Measurements from ENCODE around the gene CMSS1.
A peak's percentile ranks its signal among the peaks of the same experiment; 100 is the strongest.

The CMSS1 gene

GRCh38 chr3:100159331-100160153 is 341.9 kb downstream of the CMSS1 start:
- DNase-seq, result no peak

DNA sequence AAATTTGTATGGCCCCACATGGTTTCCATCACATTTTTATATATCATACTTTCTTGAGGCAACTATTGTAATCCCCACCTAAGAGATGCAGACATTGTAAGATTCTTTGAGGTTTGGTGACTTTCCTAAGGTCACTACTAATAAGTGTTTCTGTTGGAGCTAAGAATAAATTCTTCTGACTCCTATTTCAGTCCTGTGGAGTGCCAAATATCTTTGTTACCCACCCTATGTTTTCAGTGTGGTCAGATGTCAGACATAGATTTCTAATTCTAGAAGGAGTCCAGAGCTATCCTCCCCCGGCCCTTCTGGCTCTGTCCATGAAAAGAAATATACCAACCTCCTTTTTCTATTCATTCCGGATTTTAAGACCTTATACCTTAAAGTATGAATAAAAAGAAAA is 342.9 kb downstream of the CMSS1 start:
- DNase-seq, result no peak

DNA sequence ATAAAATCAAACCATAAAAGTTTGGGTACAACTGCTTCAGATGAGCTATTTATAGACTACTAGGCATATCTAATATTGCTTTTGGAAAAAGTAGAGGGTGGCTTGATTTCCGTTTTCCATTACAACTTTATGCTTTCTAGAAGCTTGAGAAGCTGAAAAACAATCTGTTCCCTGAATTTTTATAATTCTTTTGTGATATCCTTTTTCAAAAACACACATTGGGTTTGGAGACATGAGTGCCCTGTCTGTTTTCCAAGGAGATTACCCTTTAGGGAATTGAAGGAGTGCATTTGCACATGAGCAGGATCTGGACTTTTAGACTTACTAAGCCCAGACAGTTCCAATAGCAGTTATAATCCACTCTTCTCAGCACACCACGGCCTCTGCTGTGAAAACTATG is 346.1 kb downstream of the CMSS1 start:
- no peak for DNase-seq

GRCh38 chr3:100164743-100165142 is 347.1 kb downstream of the CMSS1 start:
- DNase-seq, result no peak

GRCh38 chr3:100165926-100166550 is 348.4 kb downstream of the CMSS1 start:
- DNase-seq, result no peak

- DNase-seq, result peak; percentile 52
Measured at GRCh38 chr3:100169201-100169920, 351.7 kb downstream of the CMSS1 start.

DNA sequence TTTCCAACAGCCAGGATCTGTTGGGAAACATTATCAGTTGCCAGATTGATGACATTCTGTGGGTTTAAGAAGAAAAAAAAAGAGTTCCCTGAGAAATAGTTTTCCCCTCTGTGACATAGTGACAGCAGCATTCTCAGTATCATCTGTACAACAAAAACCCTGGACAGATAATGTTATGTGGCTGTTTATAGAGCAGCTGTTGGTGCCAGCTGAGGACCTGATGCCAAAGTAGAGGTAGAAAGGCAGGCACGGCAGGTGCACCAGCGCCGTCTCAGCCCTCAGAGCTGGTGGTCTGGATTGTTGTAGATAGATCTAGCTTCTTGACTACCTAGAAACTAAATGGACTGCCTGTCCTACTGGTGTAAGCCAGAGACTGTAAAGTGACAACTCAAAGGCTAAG is 352.8 kb downstream of the CMSS1 start:
- DNase-seq, result no peak

GRCh38 chr3:100171211-100171914 is 353.7 kb downstream of the CMSS1 start:
- DNase-seq, result no peak

- no peak for DNase-seq
Measured at GRCh38 chr3:100173961-100174360, 356.3 kb downstream of the CMSS1 start.

- DNase-seq, result no peak
Measured at GRCh38 chr3:100175637-100176280, 358.1 kb downstream of the CMSS1 start.

DNA sequence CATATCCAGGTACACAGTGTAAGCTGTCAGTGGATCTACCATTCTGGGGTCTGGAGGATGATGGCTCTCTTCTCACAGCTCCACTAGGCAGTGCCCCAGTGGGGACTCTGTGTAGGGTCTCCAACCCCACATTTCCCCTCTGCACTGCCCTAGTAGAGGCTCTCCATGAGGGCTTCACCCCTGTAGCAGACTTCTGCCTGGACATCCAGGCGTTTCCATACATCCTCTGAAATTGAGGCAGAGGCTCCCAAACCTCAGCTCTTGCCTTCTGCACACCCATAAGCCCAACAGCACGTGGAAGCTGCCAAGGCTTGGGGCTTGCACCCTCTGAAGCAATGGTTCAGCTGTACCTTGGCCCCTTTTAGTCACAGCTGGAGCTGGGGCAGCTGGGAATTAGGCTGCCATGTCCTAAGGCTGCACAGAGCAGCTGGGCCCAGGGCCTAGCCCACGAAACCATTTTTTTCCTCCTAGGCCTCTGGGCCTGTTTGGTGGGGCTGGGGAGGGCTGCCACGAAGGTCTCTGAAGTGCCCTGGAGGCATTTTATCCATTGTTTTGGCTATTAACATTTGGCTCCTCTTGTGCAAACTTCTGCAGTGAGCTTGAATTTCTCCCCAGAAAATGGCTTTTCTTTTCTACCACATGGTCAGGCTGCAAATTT is 362.2 kb downstream of the CMSS1 start:
- DNase-seq, result no peak

GRCh38 chr3:100183608-100184125 is 366.0 kb downstream of the CMSS1 start:
- DNase-seq, result no peak

- peak; percentile 10 for DNase-seq
Measured at GRCh38 chr3:100184948-100185570, 367.4 kb downstream of the CMSS1 start.

DNA sequence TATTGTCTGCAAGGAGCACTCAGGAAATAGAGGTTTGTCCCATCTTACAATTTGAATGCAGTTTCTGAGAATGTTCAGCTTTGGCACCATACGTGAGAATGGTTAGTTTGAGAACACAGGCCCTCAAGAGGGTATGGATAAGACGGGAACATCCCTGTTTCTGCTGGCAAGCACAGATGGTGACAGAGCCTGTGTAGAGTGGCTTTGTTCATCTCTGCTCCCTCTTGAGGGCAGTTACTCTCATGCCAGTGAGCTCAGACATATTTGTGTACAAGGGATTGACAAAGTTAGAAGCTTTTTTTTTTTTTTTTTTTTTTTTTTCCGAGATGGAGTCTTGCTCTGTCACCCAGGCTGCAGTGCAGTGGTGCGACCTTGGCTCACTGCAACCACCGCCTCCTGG is 368.2 kb downstream of the CMSS1 start:
- DNase-seq, result no peak

DNA sequence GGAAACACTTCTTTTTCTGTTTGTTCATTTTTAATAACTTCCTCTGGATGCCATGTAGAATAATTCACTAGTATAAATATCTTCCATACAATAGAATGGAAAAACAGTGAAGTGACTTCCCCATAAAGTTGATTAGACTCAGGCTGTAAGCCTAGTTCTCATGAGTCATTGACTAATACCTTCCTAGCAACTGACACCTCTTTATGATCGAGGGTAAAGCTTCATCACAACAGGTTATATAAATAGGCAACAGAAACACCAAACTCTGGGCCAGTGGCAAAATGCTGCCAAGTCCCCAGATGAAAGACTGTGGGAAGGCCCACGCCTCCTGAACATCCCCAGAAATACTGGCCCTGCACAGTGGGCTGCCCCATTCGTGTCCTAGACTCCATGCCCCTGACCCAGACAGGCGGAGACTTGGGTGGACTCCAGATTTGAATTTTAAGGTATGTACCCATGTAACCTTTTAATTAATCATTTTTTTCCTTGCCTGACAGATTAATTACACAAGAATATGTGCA is 371.8 kb downstream of the CMSS1 start:
- no peak for DNase-seq

GRCh38 chr3:100195375-100195774 is 377.7 kb downstream of the CMSS1 start:
- no peak for DNase-seq

DNA sequence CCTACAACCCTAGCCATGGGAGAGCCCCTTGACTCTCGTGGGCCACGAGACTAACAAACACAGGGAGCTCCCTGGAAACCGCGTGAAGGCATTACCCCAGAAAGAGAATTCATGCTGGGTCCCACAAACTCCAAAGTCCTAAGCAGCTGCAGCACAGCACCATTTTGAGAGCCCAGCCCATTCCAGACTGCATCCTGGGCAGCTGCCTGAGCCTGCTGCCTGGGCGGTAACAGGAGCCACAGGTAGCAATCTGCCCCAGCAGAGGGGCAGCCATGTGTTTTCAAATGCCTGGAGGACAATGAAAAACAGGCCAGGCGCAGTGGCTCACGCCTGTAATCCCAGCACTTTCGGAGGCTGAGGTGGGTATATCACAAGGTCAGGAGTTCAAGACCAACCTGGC is 380.2 kb downstream of the CMSS1 start:
- DNase-seq, result no peak

DNA sequence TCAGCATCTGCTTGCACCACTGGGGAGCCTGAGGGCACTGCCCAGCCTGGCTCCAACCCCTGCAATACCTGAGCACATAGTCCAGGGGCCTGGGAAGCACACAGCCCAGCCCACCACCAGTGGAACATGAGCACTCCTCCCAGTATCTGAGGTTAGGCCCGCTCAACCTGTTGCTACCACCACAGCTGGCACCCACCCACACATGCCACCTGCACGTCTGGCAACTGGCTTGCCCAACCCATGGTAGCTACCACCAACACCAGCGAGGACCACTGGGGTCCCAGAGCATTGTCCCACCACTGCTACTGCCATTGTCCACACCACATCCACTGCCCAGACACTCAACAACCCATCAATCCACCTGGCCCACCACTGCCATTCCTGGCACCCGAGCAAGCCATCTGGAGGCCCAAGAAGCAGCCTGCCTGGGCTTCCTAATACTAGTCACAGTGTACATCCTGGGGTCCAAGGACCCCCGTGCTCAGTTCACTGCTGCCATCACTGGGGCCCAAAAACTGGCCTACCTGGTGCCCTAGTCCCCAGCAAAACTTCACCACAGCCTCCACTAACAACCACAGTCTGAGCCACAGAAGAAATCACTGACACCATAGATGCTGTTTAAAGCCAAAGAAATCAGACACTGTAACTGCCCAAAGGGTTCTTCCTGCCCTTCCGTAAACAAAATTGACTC is 381.1 kb downstream of the CMSS1 start:
- DNase-seq, result no peak

- DNase-seq, result no peak
Measured at GRCh38 chr3:100205171-100205570, 387.5 kb downstream of the CMSS1 start.

- no peak for DNase-seq
Measured at GRCh38 chr3:100206687-100207086, 389.0 kb downstream of the CMSS1 start.

DNA sequence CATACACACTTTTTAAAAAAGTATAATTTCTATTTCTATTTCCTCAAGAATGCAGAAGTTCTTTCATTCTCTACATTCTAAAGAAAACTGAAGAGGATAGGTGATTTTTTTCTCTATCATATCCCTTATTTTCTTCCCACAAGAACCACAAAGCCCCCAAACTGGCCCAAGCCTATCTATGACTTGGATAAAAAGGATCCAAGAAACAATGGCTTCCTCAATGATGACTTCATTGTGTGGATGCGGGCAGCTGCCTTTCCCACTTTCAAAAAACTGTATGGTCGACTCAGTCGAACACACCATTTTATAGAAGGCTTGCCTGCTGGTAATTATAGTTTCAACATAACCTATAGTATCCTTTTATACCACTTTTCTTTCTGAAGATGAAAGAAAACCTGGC is 390.2 kb downstream of the CMSS1 start:
- DNase-seq, result no peak
